GM19238 (cell line): ENCODE results near the gene TMPRSS2.

Experiments used
- DNase-seq: peaks from one replicate; pipeline ENCODE4 v3.0.0; 2011; ENCODE audit warnings: low spot score; ENCODE audit not compliant: insufficient read length

Gene TMPRSS2

GRCh38 chr21:41449613-41450012 is 58.3 kb downstream of the TMPRSS2 start:
- DNase-seq, result no peak

- DNase-seq, result no peak
Observed at GRCh38 chr21:41447356-41447755, 60.6 kb downstream of the TMPRSS2 start.

GRCh38 chr21:41446586-41446985 is 61.4 kb downstream of the TMPRSS2 start:
- no peak for DNase-seq

- no peak for DNase-seq
Observed at GRCh38 chr21:41445465-41445862, 62.5 kb downstream of the TMPRSS2 start.

DNA sequence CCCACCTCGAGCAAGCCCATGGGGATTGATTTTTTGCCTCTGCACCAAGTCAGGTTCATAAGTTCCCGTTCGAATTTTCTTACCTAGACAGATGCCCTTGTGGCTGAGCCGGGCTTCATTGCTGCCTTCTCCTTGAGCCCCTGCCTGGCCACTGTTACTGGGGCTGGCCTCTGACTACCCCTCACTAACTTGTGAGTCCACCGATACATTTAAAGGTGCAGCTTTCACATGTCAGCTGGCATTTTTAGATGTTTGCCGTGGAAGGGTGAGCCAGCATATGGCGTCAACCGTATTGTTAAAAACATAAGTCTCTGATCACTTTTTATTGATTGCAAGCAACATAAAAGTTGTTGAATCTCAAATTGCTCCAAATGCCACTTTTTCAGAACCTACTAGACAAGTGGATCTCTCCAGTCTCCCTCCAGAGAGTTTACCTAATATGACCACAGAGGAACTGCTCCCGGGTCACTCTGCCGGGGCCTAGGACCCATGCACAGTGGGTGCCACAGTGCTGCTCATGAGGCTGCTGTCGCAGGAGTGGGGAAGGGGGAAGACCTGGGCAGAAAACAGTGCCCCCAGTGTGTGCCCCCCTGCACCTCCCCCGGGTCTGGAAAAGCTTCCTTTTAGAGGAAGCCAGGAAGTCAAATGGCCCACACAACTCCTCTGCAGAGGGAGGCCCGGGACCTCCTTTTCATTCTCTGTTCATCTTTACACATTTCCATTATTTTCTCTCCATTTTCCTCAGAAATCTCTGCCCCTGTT is 63.1 kb downstream of the TMPRSS2 start:
- no peak for DNase-seq

DNA sequence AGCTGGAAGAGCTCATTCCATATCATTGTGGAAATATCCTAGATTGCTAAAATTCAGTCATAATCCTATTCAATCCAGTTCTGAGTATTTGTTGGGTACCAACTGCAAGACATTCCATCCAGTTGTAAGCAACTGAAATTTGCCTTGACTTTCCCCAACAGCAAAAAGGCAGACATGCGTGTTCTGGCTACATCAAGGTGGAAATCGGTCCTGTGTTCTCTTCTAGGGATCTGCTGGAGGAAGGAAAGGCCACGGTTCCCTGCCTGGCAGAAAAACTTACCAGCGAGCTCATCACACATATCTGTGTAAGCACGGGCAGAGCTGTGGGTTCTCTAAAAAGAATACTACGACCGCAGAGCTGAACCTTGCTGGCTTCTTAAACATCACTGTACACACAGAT is 64.4 kb downstream of the TMPRSS2 start:
- no peak for DNase-seq

DNA sequence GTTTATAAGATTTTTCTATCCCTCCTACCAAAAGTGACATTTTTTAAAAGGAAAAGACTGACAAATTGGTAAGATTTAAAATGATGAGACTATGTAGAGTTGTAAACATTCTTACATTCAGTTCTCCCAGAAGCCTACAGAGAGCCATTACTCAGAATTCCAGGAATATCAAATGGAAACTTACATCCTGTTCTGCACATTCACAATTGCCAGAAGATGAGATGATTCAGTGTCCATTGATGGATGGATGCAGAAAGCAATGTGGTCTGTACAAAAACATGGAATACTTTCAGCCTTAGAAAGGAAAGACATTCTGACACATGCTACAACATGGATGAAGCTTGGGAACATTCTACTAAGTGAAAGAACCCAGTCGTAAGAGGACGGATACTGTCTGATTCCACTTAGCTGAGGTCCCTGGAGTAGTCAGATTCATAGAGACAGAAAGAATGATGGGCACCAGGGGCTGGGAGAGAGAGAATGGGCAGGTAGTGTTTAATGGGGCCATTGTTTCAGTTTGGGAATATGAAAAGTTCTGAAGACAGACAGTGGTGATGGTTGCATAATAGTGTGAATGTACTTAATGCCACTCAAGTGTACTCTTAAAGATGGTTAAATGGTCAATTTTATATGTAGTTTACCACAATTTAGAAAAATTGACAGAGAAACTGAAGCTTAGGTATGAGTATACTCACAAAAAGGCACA is 65.3 kb downstream of the TMPRSS2 start:
- DNase-seq, result no peak

DNA sequence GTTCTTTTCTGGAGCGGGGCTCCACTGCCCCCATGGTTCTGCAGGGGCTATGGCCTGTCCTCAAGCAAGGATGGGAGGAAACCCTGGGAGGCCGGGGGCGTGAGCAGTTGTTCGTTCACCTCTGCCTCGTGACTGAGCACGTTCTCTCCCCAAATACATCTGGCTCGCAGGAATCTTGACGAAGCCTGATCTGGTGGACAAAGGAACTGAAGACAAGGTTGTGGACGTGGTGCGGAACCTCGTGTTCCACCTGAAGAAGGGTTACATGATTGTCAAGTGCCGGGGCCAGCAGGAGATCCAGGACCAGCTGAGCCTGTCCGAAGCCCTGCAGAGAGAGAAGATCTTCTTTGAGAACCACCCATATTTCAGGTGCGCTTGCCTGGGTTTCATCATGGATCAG is 66.4 kb downstream of the TMPRSS2 start:
- DNase-seq, result no peak

DNA sequence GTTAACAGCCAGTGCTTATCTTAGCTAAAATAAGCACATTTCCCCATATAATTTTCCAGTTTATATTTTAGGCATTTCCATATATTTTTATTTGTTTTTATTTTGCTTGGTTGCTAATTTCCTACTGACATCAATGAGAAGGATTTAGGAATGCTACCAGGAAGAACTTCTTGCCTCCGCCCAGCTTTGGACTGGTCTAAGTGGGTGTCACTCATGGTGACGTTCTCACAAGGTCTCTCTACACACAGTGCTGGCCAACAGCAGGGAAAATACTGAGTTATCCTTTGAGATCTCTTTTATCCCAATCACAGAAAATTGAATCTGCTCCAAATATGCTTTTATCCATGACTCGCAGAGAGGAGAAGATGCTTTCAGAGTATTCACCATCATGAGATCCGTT is 68.7 kb downstream of the TMPRSS2 start:
- DNase-seq, result no peak

GRCh38 chr21:41438425-41439113 is 69.4 kb downstream of the TMPRSS2 start:
- no peak for DNase-seq

- no peak for DNase-seq
Observed at GRCh38 chr21:41437729-41438128, 70.2 kb downstream of the TMPRSS2 start.

DNA sequence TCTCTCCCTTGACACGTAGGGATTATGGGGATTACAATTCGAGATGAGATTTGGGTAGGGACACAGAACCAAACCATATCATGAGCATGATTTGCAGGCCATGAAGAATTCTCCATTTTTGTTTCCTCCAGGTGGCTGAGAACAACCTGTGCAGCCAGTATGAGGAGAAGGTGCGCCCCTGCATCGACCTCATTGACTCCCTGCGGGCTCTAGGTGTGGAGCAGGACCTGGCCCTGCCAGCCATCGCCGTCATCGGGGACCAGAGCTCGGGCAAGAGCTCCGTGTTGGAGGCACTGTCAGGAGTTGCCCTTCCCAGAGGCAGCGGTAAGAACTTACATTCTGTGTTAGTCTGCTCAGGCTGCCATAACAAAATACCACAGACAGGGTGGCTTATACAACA is 72.3 kb downstream of the TMPRSS2 start:
- no peak for DNase-seq

DNA sequence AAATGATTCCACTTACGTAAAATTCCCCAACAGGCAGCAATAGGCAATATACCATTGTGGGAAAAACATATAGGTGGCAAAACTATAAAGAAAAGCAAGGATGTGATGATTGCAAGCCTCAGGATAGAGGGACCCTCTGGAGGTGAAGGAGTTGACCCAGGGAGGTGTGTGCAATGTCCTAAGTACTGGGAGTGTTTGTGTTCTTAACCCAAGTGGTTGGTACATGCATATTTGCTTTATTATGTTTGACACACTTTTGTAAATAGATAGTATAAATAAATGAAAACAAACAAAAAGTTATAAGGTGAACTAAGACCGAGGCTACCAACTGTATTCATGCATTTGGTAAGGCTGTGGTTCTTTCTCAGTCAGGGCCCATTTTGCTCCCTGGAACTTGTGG is 74.4 kb downstream of the TMPRSS2 start:
- DNase-seq, result no peak

GRCh38 chr21:41432562-41433460 is 75.1 kb downstream of the TMPRSS2 start:
- no peak for DNase-seq

DNA sequence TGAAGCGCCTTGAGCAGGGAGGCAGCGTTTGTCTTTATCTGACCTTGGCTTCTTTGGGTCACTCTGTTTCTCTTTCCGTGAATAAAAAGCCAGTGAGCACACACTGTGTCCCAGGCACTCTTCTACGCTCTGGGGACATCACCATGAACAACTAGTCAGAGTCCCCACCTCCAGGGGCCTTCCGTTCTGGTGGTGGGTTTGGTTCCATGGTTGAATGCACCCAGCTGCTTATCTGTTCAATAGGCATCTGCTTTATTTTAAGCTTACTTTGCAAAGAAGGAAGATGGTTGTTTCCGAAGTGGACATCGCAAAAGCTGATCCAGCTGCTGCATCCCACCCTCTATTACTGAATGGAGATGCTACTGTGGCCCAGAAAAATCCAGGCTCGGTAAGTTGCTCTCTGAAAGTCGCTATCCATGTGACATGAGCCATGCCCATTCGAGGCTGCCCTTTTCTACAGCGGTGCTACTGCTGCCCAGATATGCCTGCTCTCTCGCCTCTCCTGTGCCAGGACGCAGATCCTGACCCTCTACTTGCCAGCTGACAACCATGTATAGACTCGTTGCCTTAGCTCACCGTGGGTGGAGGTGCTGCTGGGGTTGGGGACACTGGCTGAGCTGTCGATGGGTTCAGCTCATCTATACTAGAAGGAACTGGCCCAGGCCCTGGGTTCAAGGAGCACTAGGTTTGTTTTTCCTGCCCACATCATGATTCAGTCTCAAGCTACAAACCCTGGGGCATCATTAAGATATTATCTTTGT is 76.0 kb downstream of the TMPRSS2 start:
- peak; percentile 59 for DNase-seq

DNA sequence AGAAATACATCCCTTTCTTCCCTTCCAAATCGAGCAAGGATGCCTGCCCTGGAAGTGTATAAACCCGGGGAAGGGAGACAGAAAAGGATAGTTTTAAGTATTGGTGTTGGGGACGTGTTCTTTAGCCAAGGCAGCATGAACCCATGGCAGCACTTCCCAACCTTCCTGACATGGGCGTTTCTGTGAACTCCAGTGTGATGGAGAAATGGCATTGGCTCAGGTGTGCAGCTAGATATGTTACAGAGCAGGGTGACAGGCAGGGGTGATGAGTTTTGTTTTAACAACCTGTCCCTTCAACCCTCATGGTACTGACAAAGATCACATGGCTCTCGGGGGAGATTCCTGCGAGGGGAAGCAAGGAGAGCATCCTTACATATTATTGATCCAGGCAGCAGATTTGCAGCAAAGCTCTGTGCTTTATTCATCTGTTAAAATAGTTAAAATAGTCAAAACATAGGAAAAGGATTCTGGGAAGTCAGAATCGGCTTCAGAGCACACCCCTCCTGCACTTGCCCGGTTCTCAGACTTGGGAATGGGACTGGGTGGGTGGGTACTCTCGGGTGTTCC is 78.0 kb downstream of the TMPRSS2 start:
- no peak for DNase-seq

GRCh38 chr21:41429305-41429704 is 78.7 kb downstream of the TMPRSS2 start:
- no peak for DNase-seq

GRCh38 chr21:41428847-41429246 is 79.1 kb downstream of the TMPRSS2 start:
- no peak for DNase-seq

DNA sequence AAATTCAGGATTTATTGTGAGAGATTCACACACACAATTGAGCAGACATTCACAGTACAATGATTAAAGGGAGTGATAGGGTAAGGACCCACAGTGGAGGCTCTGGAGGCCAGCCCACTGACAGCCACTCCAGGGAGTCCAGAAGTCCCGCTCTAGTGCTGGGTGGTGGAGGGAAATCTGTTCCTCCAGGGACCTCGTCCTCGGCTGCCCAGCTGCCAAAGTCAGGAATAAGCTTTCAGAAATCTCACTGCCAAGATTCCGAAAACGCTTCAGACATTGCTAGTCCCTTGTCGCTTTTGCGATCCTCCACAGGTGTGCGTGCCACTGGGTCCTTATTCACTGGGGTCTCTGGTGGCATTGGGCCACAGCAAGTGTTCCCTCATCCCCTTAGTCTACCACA is 79.6 kb downstream of the TMPRSS2 start:
- DNase-seq, result no peak

- DNase-seq, result no peak
Observed at GRCh38 chr21:41427556-41427955, 80.4 kb downstream of the TMPRSS2 start.
